Activated B cell treated with CpG ODN at 0.5 μM for 24 hours (primary cell): ENCODE results near the gene SF3B2. TPM values are rescaled to one million over a fixed set of nuclear protein-coding genes. Genes with fewer than 3 reads are reported as not detected.

Experiments
- ATAC-seq: fragments of 200-7000 bp; cut with Tn5 transposase; one replicate; pipeline ENCODE4 v1.10.0; 2021; ENCODE audit warnings: low read depth, mild to moderate bottlenecking, moderate library complexity
- CTCF ChIA-PET: fragments of 350-600 bp; sonication (Branson Sonifier 250); formaldehyde crosslinking; loops from one replicate; lab custom pipeline; 2021; ENCODE audit warnings: antibody characterized with exemption; lab: Charles Lee
- POLR2A ChIA-PET: fragments of 350-600 bp; sonication (Branson Sonifier 250); formaldehyde crosslinking; loops from one replicate; lab custom pipeline; 2021; ENCODE audit warnings: antibody characterized with exemption; lab: Charles Lee
- DNase-seq: peaks from one replicate; pipeline ENCODE4 v3.0.0; 2022
- H3K27ac Mint-ChIP-seq: one replicate; pipeline ENCODE4 v1.8.0; 2020; ENCODE audit warnings: mixed read lengths
- H3K27me3 Mint-ChIP-seq: one replicate; pipeline ENCODE4 v1.8.0; 2021; ENCODE audit warnings: mixed read lengths
- H3K36me3 Mint-ChIP-seq: one replicate; pipeline ENCODE4 v1.8.0; 2021; ENCODE audit warnings: low read depth, mixed read lengths
- H3K4me1 Mint-ChIP-seq: one replicate; pipeline ENCODE4 v1.8.0; 2021; ENCODE audit warnings: mixed read lengths
- H3K4me3 Mint-ChIP-seq: one replicate; pipeline ENCODE4 v1.8.0; 2020; ENCODE audit warnings: mild to moderate bottlenecking, mixed read lengths
- H3K9me3 Mint-ChIP-seq: one replicate; pipeline ENCODE4 v1.8.0; 2020; ENCODE audit warnings: mixed read lengths
- intact Hi-C: fragments of 100-400 bp; cut with micrococcal nuclease; formaldehyde crosslinking; loops from one replicate; pipeline ENCODE4 v1.15.1; 2024
- total RNA-seq: library from RNA; stranded (reverse); gene quantifications from 2 replicates; pipeline ENCODE4 v1.2.3, GENCODE V29; 2022
- TF ChIP-seq, protein P1 (sequence below): fragments of 200-600 bp; IDR thresholded peaks from one replicate; pipeline ENCODE4 v1.8.0; 2022; ENCODE audit warnings: antibody characterized with exemption, mild to moderate bottlenecking

SF3B2 gene
- total RNA-seq, 1 donor from 2014 or later = 219 TPM

DNA sequence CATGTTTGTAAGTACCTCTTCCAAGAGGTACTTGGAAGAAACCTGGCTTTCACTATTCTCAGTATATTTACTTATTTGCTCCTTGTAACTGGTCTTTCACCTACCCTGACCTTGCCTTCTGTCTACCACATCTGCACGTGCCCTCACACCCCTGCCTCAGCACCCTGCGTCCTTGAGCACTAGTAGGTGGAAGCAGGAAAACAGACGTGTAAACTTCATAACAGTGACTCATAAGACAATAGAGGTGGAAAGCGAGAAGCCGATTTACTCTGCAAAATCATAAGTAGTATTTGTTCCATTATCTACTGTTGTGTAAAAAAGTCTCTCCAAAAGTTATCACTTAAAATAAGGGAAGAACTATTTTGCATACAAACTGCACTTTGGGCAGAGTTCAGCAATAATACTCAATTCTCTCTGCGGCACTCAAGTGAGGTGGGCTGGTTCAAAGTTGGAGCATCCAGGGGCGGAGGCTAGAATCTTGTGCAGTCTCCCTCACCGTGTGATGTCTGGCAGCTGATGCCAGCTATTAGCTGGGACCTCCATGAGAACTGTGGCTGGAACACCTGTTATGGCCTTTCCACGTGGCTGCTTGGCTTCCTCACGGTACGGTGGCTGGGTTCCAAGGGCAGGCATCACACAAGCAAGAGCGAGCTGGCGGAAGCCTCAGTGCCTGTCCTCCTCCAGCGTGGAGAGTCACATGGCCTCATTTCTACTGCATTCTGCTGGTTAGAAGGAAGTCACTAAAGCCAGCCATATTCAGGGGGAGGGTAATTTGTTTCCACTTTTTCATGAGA is 48.3 kb downstream of the SF3B2 start:
- no peaks in the 10 kb centered on the region for H3K27me3 Mint-ChIP-seq
- POLR2A ChIA-PET = interaction anchor here (0.6 to 3.0 kb wide), 11 partner anchors 11 to 1887 kb away, joined by 3 to 11 read pairs (median 5); no protein-coding TSS in a partner anchor
- no peaks in the 10 kb centered on the region for H3K9me3 Mint-ChIP-seq
- TF ChIP-seq, protein P1, sequence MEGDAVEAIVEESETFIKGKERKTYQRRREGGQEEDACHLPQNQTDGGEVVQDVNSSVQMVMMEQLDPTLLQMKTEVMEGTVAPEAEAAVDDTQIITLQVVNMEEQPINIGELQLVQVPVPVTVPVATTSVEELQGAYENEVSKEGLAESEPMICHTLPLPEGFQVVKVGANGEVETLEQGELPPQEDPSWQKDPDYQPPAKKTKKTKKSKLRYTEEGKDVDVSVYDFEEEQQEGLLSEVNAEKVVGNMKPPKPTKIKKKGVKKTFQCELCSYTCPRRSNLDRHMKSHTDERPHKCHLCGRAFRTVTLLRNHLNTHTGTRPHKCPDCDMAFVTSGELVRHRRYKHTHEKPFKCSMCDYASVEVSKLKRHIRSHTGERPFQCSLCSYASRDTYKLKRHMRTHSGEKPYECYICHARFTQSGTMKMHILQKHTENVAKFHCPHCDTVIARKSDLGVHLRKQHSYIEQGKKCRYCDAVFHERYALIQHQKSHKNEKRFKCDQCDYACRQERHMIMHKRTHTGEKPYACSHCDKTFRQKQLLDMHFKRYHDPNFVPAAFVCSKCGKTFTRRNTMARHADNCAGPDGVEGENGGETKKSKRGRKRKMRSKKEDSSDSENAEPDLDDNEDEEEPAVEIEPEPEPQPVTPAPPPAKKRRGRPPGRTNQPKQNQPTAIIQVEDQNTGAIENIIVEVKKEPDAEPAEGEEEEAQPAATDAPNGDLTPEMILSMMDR = no peak
- peak overlapping the region; percentile 88 for H3K27ac Mint-ChIP-seq
- peak overlapping the region; percentile 70 for H3K4me3 Mint-ChIP-seq
- CTCF ChIA-PET = interaction anchor here (1.0 to 1.4 kb wide), 2 partner anchors 18 to 36 kb away, joined by 3 to 4 read pairs; no protein-coding TSS in a partner anchor
- intact Hi-C loops = loop anchor here (1.0 to 2.0 kb wide), 3 partner anchors 11 to 32 kb away; no protein-coding TSS in a partner anchor
- H3K4me1 Mint-ChIP-seq = peaks cover 62% of the 10 kb centered on the region
- ATAC-seq (peak; percentile 89), DNase-seq (peak; percentile 41)
- peaks cover 11% of the 10 kb centered on the region for H3K36me3 Mint-ChIP-seq

DNA sequence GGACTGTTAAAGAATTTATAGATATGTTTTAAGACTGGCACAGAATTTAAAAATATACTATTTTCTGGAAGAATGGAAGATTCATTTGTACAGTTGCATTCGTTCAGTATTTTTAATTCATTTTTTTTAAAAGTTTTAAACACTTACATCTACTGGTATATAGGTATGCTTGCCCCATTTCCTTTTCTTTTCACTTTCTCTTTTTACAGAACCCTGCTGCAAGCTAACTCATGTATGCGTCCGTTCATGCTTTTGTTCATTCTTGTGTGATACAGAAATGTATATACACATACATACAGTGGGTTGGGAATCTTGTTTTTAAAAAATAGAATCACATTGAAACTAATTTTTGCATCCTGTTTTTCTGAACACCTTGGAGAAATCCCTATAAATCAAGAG is 48.9 kb downstream of the SF3B2 start:
- Mint-ChIP-seq H3K4me1 (peaks cover 67% of the 10 kb centered on the region), H3K4me3 (peak overlapping the region; percentile 70), H3K36me3 (peaks cover 13% of the 10 kb centered on the region), H3K27ac (peak overlapping the region; percentile 88), H3K9me3 (no peaks in the 10 kb centered on the region), H3K27me3 (no peaks in the 10 kb centered on the region)
- POLR2A ChIA-PET = interaction anchor here (0.7 to 3.0 kb wide), 11 partner anchors 10 to 1856 kb away, joined by 3 to 11 read pairs (median 5); no protein-coding TSS in a partner anchor
- intact Hi-C loops = loop anchor here (1.0 to 2.0 kb wide), 2 partner anchors 10 to 32 kb away; no protein-coding TSS in a partner anchor
- peak; percentile 40 for ATAC-seq
- CTCF ChIA-PET = interaction anchor here (1.4 kb wide), 1 partner anchor 35 kb away, joined by 4 read pairs; no protein-coding TSS in a partner anchor
- DNase-seq = no peak
- TF ChIP-seq, protein P1 = no peak

DNA sequence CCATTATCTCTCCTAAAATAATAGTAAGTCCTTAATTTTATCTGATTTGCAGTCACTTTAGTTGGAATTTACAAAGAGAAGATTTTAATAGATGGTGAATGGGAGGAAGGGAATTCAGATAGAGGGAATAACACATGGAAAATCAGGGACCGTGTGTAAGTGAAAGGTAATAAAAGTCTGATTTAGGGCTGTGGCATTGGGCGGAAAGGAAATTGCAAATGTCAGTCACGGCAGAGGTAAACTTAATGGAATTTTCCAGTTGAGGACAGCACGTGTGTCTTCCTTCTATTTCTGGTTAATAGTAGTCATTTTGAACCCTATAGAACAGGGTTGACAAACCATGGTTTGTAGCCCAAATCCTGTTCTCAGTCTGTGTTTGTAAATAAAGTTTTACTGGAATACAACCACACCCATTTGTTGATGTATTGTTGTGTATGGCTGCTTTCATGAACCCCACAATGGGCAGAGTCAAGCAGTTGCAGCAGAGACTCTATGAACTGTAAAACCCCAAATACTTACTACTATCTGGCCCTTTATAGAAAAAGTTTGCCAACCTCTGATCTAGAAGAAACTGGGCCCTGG is 52.0 kb downstream of the SF3B2 start:
- ATAC-seq (no peak), DNase-seq (no peak)
- Mint-ChIP-seq H3K4me1 (peaks cover 71% of the 10 kb centered on the region), H3K27ac (peak overlapping the region; percentile 57), H3K27me3 (no peaks in the 10 kb centered on the region), H3K9me3 (no peaks in the 10 kb centered on the region), H3K36me3 (peaks cover 18% of the 10 kb centered on the region), H3K4me3 (no peak overlapping the region)
- intact Hi-C loops = no loop called here
- TF ChIP-seq, protein P1 = no peak
- ChIA-PET CTCF (no interaction called here), POLR2A (interaction anchor here (0.6 kb wide), 1 partner anchor 465 kb away, joined by 5 read pairs; no protein-coding TSS in a partner anchor)

DNA sequence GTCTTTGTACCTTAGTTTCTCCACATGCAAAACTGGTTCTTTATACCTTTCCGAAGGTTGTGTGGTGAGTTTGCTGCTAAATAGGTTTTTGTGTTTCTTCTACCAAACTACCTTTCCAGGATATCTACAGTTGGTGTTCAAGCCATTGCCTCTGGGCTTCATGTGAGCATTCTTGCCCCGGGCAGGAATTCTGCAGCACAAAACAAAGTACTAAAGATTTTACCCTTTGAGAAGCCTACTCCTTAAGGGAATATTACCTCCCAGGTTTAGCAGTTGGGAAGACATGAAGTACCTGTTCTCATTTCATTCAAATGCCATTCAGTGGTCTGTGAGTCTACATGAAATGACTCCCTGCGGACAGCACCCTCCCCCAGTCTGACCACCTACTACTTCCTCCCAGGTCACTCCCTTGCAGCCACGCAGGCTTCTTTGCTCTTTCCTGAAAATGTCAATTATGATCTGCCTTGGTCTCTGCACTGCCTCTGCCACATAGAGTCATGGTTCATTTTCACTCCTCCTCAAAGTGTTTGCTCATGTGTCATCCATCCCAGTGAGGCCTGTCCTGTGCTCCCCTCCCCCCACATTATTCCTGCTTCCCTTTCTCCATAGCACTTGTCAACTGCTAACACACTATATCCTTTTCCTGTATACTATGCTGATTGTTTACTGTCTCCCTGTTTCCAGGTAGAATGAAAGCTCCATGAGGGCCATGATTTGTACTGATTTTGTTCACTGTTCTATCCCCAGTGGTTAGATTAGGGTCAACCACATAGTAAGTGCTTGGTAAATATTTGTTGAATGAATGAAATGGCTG is 54.8 kb downstream of the SF3B2 start:
- ChIA-PET POLR2A (interaction anchor here (1.0 to 1.9 kb wide), 2 partner anchors 8 to 20 kb away, joined by 5 read pairs; no protein-coding TSS in a partner anchor), CTCF (no interaction called here)
- Mint-ChIP-seq H3K4me3 (no peak overlapping the region), H3K4me1 (peaks cover 78% of the 10 kb centered on the region), H3K27ac (peak overlapping the region; percentile 27), H3K9me3 (no peaks in the 10 kb centered on the region), H3K36me3 (peaks cover 23% of the 10 kb centered on the region), H3K27me3 (no peaks in the 10 kb centered on the region)
- no peak for DNase-seq
- no peak for ATAC-seq
- TF ChIP-seq, protein P1 = no peak
- intact Hi-C loops = no loop called here
